HCT116 (cell line): ENCODE data around the gene DNAJB8. TPM values are rescaled to one million over a fixed set of nuclear protein-coding genes. Genes with fewer than 3 reads are reported as not detected.

ENCODE experiments used
- ATAC-seq: fragments of 200-7000 bp; cut with Tn5 transposase; 2 replicates; pipeline ENCODE4 v1.9.1; 2020; ENCODE audit warnings: mild to moderate bottlenecking, moderate library complexity
- BruUV-seq: library from RNA; stranded (reverse); fragments of 400-500 nt; replicated peaks from 2 replicates; lab custom pipeline; 2021; lab: Mats Ljungman, UMichigan
- CTCF ChIA-PET: fragments of 300-600 bp; sonication (Branson Sonifier 250); formaldehyde crosslinking; loops from one replicate; lab custom pipeline; 2021; ENCODE audit warnings: antibody characterized with exemption; lab: Charles Lee
- POLR2A ChIA-PET: fragments of 300-600, 350-600 bp; sonication (Branson Sonifier 250); formaldehyde crosslinking; loops from one replicate; lab custom pipeline; 2021; ENCODE audit warnings: antibody characterized with exemption; lab: Charles Lee
- RAD21 ChIA-PET, 2 experiments: fragments of 300-600 bp; sonication (Branson Sonifier 250); formaldehyde crosslinking; loops; one replicate each; lab custom pipeline; 2023; ENCODE audit warnings: low total read pairs in 2 of 2; ENCODE audit not compliant: uncharacterized antibody in 2 of 2, unreplicated experiment in 2 of 2, low non-redundant PET in 1 of 2; lab: Charles Lee
- DNase-seq: peaks from one replicate; pipeline ENCODE4 v3.0.0-alpha.2; 2010; ENCODE audit warnings: low read depth, low spot score
- H2AFZ ChIP-seq: fragments of 200-600 bp; shearing (Covaris generic), sonication (generic); 2 replicates; pipeline ENCODE4 v1.6.1; 2017; ENCODE audit warnings: low read depth, mixed run types, mixed read lengths, antibody characterized with exemption, low read length; ENCODE audit not compliant: poor library complexity, severe bottlenecking
- H3K27ac ChIP-seq: 2 replicates; pipeline ENCODE4 v1.5.1; 2012; ENCODE audit warnings: low read depth, low read length
- H3K27me3 ChIP-seq: fragments of 200-600 bp; sonication (generic); 2 replicates; pipeline ENCODE4 v1.6.1; 2016; ENCODE audit warnings: mixed run types, low read length, mixed read lengths; ENCODE audit not compliant: insufficient read depth
- H3K36me3 ChIP-seq, 2 experiments: fragments of 200-500 bp in 1 of 2; fragments of 200-600 bp in 1 of 2; sonication (Bioruptor generic) in 1 of 2; sonication (generic) in 1 of 2; 2 replicates each; pipeline versions ENCODE4 v1.5.1 to v1.6.1; 2014 to 2016; ENCODE audit warnings: low read length in 2 of 2, inconsistent platforms in 1 of 2, mixed read lengths in 1 of 2, mixed run types in 1 of 2; ENCODE audit not compliant: insufficient read depth in 2 of 2, control insufficient read depth in 1 of 2
- H3K4me1 ChIP-seq, 2 experiments: fragments of 200-600 bp in 1 of 2; sonication (generic) in 1 of 2; 2 replicates each; pipeline versions ENCODE4 v1.5.1 to v1.6.1; 2012 to 2017; ENCODE audit warnings: low read length in 2 of 2, inconsistent platforms in 1 of 2, mild to moderate bottlenecking in 1 of 2, mixed read lengths in 1 of 2, mixed run types in 1 of 2, moderate library complexity in 1 of 2; ENCODE audit not compliant: insufficient read depth in 2 of 2, control insufficient read depth in 1 of 2
- H3K4me2 ChIP-seq: fragments of 200-600 bp; sonication (generic); 2 replicates; pipeline ENCODE4 v1.6.1; 2017; ENCODE audit warnings: mixed run types, low read length, mixed read lengths
- H3K4me3 ChIP-seq, 2 experiments: fragments of 200-600 bp in 1 of 2; sonication (generic) in 1 of 2; replicated peaks in 1 of 2; 2 replicates each; pipeline ENCODE4 v1.5.1; 2011 to 2016; ENCODE audit warnings: low read length in 2 of 2, control low read depth in 1 of 2, low read depth in 1 of 2, mild to moderate bottlenecking in 1 of 2, mixed read lengths in 1 of 2, mixed run types in 1 of 2
- H3K79me2 ChIP-seq: fragments of 200-600 bp; sonication (generic); 2 replicates; pipeline ENCODE4 v1.6.1; 2017; ENCODE audit warnings: mild to moderate bottlenecking, mixed run types, low read length, moderate library complexity, mixed read lengths; ENCODE audit not compliant: insufficient read depth
- H3K9ac ChIP-seq: fragments of 200-600 bp; sonication (generic); 2 replicates; pipeline ENCODE4 v1.6.1; 2016; ENCODE audit warnings: low read length, mixed read lengths
- H3K9me2 ChIP-seq: fragments of 200-600 bp; sonication (generic), shearing (Covaris generic); 2 replicates; pipeline ENCODE4 v1.6.1; 2017; ENCODE audit warnings: mixed run types, mild to moderate bottlenecking, moderate library complexity; ENCODE audit not compliant: insufficient read depth
- H3K9me3 ChIP-seq, 2 experiments: fragments of 200-500 bp in 1 of 2; fragments of 200-600 bp in 1 of 2; sonication (Bioruptor generic) in 1 of 2; sonication (generic) in 1 of 2; 2 replicates each; pipeline ENCODE4 v1.6.1; 2014 to 2017; ENCODE audit warnings: low read length in 2 of 2, mixed read lengths in 2 of 2, inconsistent platforms in 1 of 2, low read depth in 1 of 2, mild to moderate bottlenecking in 1 of 2, mixed run types in 1 of 2, moderate library complexity in 1 of 2; ENCODE audit not compliant: control insufficient read depth in 1 of 2, insufficient read depth in 1 of 2
- H4K20me1 ChIP-seq: fragments of 200-600 bp; sonication (generic), shearing (Covaris generic); 2 replicates; pipeline ENCODE4 v1.6.1; 2017; ENCODE audit warnings: mixed run types, mild to moderate bottlenecking, moderate library complexity; ENCODE audit not compliant: insufficient read depth
- CTCF ChIP-seq, 3 experiments: fragments of 200-600 bp in 1 of 3; sonication (generic) in 1 of 3; IDR thresholded peaks in 2 of 3; conservative IDR thresholded peaks in 1 of 3; 2 replicates each; pipeline ENCODE4 v1.5.1; 2012 to 2017; ENCODE audit warnings: low read depth in 2 of 3, low read length in 2 of 3, antibody characterized with exemption in 1 of 3, borderline replicate concordance in 1 of 3, control low read depth in 1 of 3, mild to moderate bottlenecking in 1 of 3, mixed read lengths in 1 of 3, mixed run types in 1 of 3, moderate library complexity in 1 of 3; ENCODE audit not compliant: insufficient read depth in 1 of 3
- ELF1 ChIP-seq: IDR thresholded peaks from 2 replicates; pipeline ENCODE4 v1.6.1; 2012; ENCODE audit warnings: low read depth, borderline replicate concordance
- POLR2AphosphoS5 ChIP-seq: IDR thresholded peaks from 2 replicates; pipeline ENCODE4 v1.6.1; 2011; ENCODE audit warnings: mild to moderate bottlenecking, low read depth, low read length, moderate library complexity
- ZFX ChIP-seq: fragments of 450-650 bp; IDR thresholded peaks from 2 replicates; pipeline ENCODE4 v1.6.1; 2017
- ZNF274 ChIP-seq: fragments of 200-500 bp; sonication (Bioruptor generic); IDR thresholded peaks from 2 replicates; pipeline ENCODE4 v1.6.1; 2014; ENCODE audit warnings: mild to moderate bottlenecking, low read depth, low read length, inconsistent platforms
- intact Hi-C: fragments of 100-400 bp; cut with micrococcal nuclease; formaldehyde crosslinking; loops from 2 replicates; pipeline ENCODE4 v1.10.0; 2022
- total RNA-seq: library from RNA; stranded (reverse); gene quantifications from one replicate; pipeline ENCODE4 v1.2.1, GENCODE V29; 2021; ENCODE audit not compliant: unreplicated experiment

DNAJB8 gene
- total RNA-seq, 1 experiment from 2014 or later, result not detected

DNA sequence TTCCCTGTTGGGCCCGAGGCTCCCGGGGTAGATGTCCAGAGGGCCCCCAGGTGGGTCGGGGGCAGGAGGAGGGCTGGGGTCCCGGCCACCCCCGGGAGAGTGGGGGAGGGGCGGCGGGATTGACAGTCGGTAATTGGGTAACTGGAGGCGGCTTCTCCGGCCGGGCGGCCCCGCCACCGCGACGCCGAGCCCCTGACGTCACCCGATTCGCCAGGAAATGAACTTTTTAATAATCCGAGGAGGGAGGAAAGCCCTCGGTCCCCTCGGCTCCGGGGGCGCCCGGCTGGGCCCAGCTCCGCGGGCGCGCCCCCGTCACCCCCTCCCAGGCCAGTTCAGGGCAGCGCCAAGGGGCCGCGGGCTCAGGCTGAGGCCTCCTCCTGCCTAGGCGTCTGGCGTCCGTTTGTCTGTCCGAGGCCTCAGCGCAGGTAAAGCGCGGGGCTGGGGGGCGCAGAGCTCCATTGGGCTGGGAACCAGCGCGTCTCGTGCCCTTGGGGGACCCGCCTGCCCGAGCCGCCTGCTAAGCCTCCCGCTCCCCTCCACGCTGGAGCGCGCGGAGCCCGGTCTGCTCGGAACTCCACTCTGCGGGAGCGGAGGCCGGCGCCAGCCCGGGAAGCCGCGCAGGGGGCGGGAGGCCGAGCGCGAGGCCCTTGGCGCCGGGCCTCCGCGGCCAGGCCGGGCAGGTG, 22.4 kb upstream of the DNAJB8 start:
- Histone ChIP-seq H3K36me3 (peaks cover 0 to 10% of the 10 kb centered on the region in 2 experiments; a peak in 3 of 4 replicates), H3K79me2 (peaks cover 40% of the 10 kb centered on the region; the same call in 1 of the 2 replicates), H3K4me1 (peaks cover 7 to 27% of the 10 kb centered on the region in 2 experiments), H3K9me3 (no peaks in the 10 kb centered on the region), H4K20me1 (no peaks in the 10 kb centered on the region), H3K9me2 (no peaks in the 10 kb centered on the region), H3K4me2 (peak overlapping the region; percentile 100), H3K27ac (peak overlapping the region; percentile 82), H2AFZ (no peak overlapping the region), H3K27me3 (no peaks in the 10 kb centered on the region), H3K4me3 (peak overlapping the region; percentile 75 to 76), H3K9ac (peak overlapping the region; percentile 82)
- CTCF ChIA-PET, result interaction anchor here (1.3 kb wide), 1 partner anchor 14 kb away, joined by 3 read pairs; no protein-coding TSS in a partner anchor
- ATAC-seq (peak; percentile 28), DNase-seq (peak; percentile 35)
- POLR2A ChIA-PET, result no interaction called here
- RAD21 ChIA-PET, result interaction anchor here in 1 of 2 experiments (0.9 to 1.3 kb wide), 2 partner anchors 63 to 64 kb away, joined by 3 to 6 read pairs; no protein-coding TSS in a partner anchor
- BruUV-seq, result no TSS peak
- intact Hi-C loops, result loop anchor here (5.0 kb wide), 1 partner anchor 72 kb away; no protein-coding TSS in a partner anchor
- TF ChIP-seq CTCF (IDR thresholded peaks at IDR 0.05 in 2 of 3, conservative IDR thresholded peaks at IDR 0.05 in 1 of 3; ENCODE audit: borderline replicate concordance in 1 of 3, insufficient read depth in 1 of 3, low read depth in 2 of 3, low read length in 2 of 3) (no peak), ZNF274 (no peak), ELF1 (no peak), ZFX (peak; percentile 98), POLR2AphosphoS5 (peak; percentile 74)
- TF ChIP-seq, all 23 proteins: peak for 2
